DND-41 (cell line): ENCODE data around the gene GNAO1.
A peak's percentile ranks its signal among the peaks of the same experiment; 100 is the strongest.

ENCODE experiments used
- CTCF ChIP-seq: IDR thresholded peaks from 2 replicates; pipeline ENCODE4 v1.5.1; 2012; ENCODE audit warnings: borderline replicate concordance, low read length, moderate library complexity, mild to moderate bottlenecking; ENCODE audit not compliant: poor library complexity, severe bottlenecking; ENCODE audit errors: extremely low read depth
- EZH2 ChIP-seq: IDR thresholded peaks from 3 replicates; pipeline ENCODE4 v1.6.1; 2012; ENCODE audit warnings: borderline replicate concordance, low read depth, mild to moderate bottlenecking, moderate library complexity, low read length, inconsistent platforms; ENCODE audit not compliant: severe bottlenecking

DNA sequence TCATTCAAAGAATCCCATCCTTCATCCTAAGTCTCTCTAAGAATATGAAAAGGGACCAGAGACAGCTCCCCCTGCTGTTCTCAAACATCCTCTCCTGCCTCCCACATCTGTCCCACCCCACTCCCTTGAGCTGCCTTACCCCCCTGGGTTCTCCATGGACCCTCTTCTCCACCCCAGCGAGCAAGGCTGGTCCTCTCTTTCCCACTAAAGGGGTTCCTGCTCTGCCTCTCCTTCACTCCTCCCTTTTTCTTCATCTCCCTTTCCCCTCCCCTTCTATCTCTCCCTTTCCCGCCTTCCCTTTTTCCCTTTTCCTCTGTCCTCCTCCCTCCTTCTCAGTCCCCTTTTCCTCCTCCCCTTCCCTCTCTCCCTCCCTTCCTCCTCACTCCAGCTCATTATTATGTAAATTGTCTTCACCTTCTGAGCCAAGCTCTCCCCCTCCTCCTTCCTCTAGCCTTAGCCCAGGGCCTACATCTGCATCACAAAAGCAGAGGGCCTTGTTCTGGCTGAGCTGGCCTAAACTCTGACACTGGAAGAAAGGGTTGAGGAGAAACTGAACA is 90.0 kb downstream of the GNAO1 start:
- TF ChIP-seq CTCF (peak; percentile 58), EZH2 (no peak)
